ENCODE measurements around the gene ZNF92.
"Not testable (repeated sequence)": the region's sequence is repeated elsewhere in the genome, so short reads cannot be mapped to it uniquely, and the experiment has no call there.

GRCh38 chr7:65406706-65407105 is 33.1 kb downstream of the ZNF92 start:
- not testable (repeated sequence) for TF ChIP-seq POLR2AphosphoS5, POLR2A (IDR thresholded peaks at IDR 0.05; ENCODE audit: low read depth, low read length)
